ENCODE measurements around the gene FLACC1. TPM values are rescaled to one million over a fixed set of nuclear protein-coding genes. Genes with fewer than 3 reads are reported as not detected.

FLACC1 gene
- total and polyA plus RNA-seq, 2 donors from 2014 or later, result 3.7 TPM; not detected in 1

GRCh38 chr2:201261471-201261870 lies 95.7 kb downstream of the FLACC1 start:
- peak overlapping the region in 1 of 3 donors; percentile 32 for H3K4me3 ChIP-seq (ENCODE audit: low read length in 3 of 3)
- H3K27ac ChIP-seq (ENCODE audit: low read depth in 2 of 2, low read length in 2 of 2), result no peak overlapping the region
- H3K36me3 ChIP-seq (ENCODE audit: control insufficient read depth in 2 of 3, insufficient read depth in 3 of 3, low read length in 3 of 3), result no peaks in the 10 kb centered on the region
- no peak for TF ChIP-seq CTCF (IDR thresholded peaks at IDR 0.05; ENCODE audit: borderline replicate concordance, extremely low read depth, insufficient read depth)
- intact Hi-C loops (cut with DNase I), result no loop called here
- FAIRE-seq (no peak), DNase-seq (no peak)
- H3K27me3 ChIP-seq (ENCODE audit: control insufficient read depth, insufficient read depth, low read length), result no peaks in the 10 kb centered on the region
- no peak overlapping the region for H3K9ac ChIP-seq (ENCODE audit: low read length in 3 of 3)
- no peaks in the 10 kb centered on the region for H3K4me1 ChIP-seq (ENCODE audit: control insufficient read depth in 2 of 3, insufficient read depth in 2 of 3, low read depth in 1 of 3, low read length in 3 of 3)
- H3K9me3 ChIP-seq (ENCODE audit: control insufficient read depth in 2 of 3, insufficient read depth in 1 of 3, low read length in 3 of 3), result no peaks in the 10 kb centered on the region

GRCh38 chr2:201260302-201260800 lies 96.8 kb downstream of the FLACC1 start, which contains the start of gene CASP8:
Gene CASP8 (plus strand): TSS chr2:201260536. CDS start chr2:201266487, 5,951 bp downstream.
- no peaks in the 10 kb centered on the region for H3K4me1 ChIP-seq (ENCODE audit: control insufficient read depth in 2 of 3, insufficient read depth in 2 of 3, low read depth in 1 of 3, low read length in 3 of 3)

GRCh38 chr2:201258666-201259615 lies 98.2 kb downstream of the FLACC1 start:
- no peaks in the 10 kb centered on the region for H3K36me3 ChIP-seq (ENCODE audit: control insufficient read depth in 2 of 3, insufficient read depth in 3 of 3, low read length in 3 of 3)
- H3K27me3 ChIP-seq (ENCODE audit: control insufficient read depth, insufficient read depth, low read length), result no peaks in the 10 kb centered on the region
- DNase-seq (no peak), FAIRE-seq (no peak)
- peak overlapping the region; percentile 56 to 85 (median 81) for H3K9ac ChIP-seq (ENCODE audit: low read length in 3 of 3)
- peak overlapping the region; percentile 79 to 90 (median 89) for H3K4me3 ChIP-seq (ENCODE audit: low read length in 3 of 3)
- peaks cover 0 to 3% (median 0%) of the 10 kb centered on the region in 3 donors for H3K4me1 ChIP-seq (ENCODE audit: control insufficient read depth in 2 of 3, insufficient read depth in 2 of 3, low read depth in 1 of 3, low read length in 3 of 3)
- H3K27ac ChIP-seq (ENCODE audit: low read depth in 2 of 2, low read length in 2 of 2), result peak overlapping the region; percentile 84 to 92
- intact Hi-C loops (cut with DNase I), result no loop called here
- H3K9me3 ChIP-seq (ENCODE audit: control insufficient read depth in 2 of 3, insufficient read depth in 1 of 3, low read length in 3 of 3), result no peaks in the 10 kb centered on the region
- no peak for TF ChIP-seq CTCF (IDR thresholded peaks at IDR 0.05; ENCODE audit: borderline replicate concordance, extremely low read depth, insufficient read depth)

More at GRCh38 chr2:201260302-201260800, 96.8 kb downstream of the FLACC1 start, which contains the start of gene CASP8:
- Histone ChIP-seq H3K27ac (ENCODE audit: low read depth in 2 of 2, low read length in 2 of 2) (peak within 1 kb of the TSS in 1 of 2 donors; percentile 13), H3K4me3 (ENCODE audit: low read length in 3 of 3) (peak within 1 kb of the TSS in 2 of 3 donors; percentile 0 to 32), H3K9ac (ENCODE audit: low read length in 3 of 3) (no peak within 1 kb of the TSS), H3K27me3 (ENCODE audit: control insufficient read depth, insufficient read depth, low read length) (no peaks in the 10 kb centered on the region), H3K36me3 (ENCODE audit: control insufficient read depth in 2 of 3, insufficient read depth in 3 of 3, low read length in 3 of 3) (no peaks in the 10 kb centered on the region), H3K9me3 (ENCODE audit: control insufficient read depth in 2 of 3, insufficient read depth in 1 of 3, low read length in 3 of 3) (no peaks in the 10 kb centered on the region)
- intact Hi-C loops (cut with DNase I), result no loop called here
- DNase-seq (no peak), FAIRE-seq (no peak)
- no peak for TF ChIP-seq CTCF (IDR thresholded peaks at IDR 0.05; ENCODE audit: borderline replicate concordance, extremely low read depth, insufficient read depth)
